ENCODE results near the gene CACNA1B. TPM values are rescaled to one million over a fixed set of nuclear protein-coding genes. Genes with fewer than 3 reads are reported as not detected.

Gene CACNA1B
- total and polyA plus RNA-seq, 4 donors = 0.01 to 0.20 (median 0.09) TPM; not detected in 1

- WGBS, 2 donors = 80 to 91% methylated on average over 7 of the region's 7 CpGs
- no peak for DNase-seq
- no peaks in the 10 kb centered on the region for H3K36me3 ChIP-seq (ENCODE audit: control insufficient read depth in 4 of 4, insufficient read depth in 4 of 4, low read length in 4 of 4)
These were observed 107.1 kb downstream of the CACNA1B start for GRCh38 chr9:137984520-137985257.

GRCh38 chr9:137985637-137986071 lies 108.1 kb downstream of the CACNA1B start:
- 94 to 97% methylated on average over 13 of the region's 13 CpGs for WGBS, 2 donors
- no peak for TF ChIP-seq CTCF (IDR thresholded peaks at IDR 0.05; ENCODE audit: control extremely low read depth, extremely low read depth)
- no peaks in the 10 kb centered on the region for H3K4me1 ChIP-seq (ENCODE audit: control insufficient read depth in 5 of 5, insufficient read depth in 5 of 5, low read length in 5 of 5)
- no peaks in the 10 kb centered on the region for H3K9me3 ChIP-seq (ENCODE audit: control insufficient read depth in 4 of 4, insufficient read depth in 3 of 4, low read length in 3 of 4)
- ATAC-seq (ENCODE audit: insufficient read depth, low FRiP score) (no peak), DNase-seq (no peak)
- no peak overlapping the region for H3K9ac ChIP-seq (ENCODE audit: insufficient read depth in 1 of 2, low read length in 2 of 2)
- H3K27ac ChIP-seq (ENCODE audit: low read depth in 1 of 2, low read length in 1 of 2) = no peak overlapping the region
- no peak overlapping the region for H3K4me3 ChIP-seq
- no peaks in the 10 kb centered on the region for H3K27me3 ChIP-seq (ENCODE audit: control insufficient read depth in 3 of 3, insufficient read depth in 3 of 3, low read length in 2 of 3)
- H3K36me3 ChIP-seq (ENCODE audit: control insufficient read depth in 4 of 4, insufficient read depth in 4 of 4, low read length in 4 of 4) = no peaks in the 10 kb centered on the region

More at GRCh38 chr9:137984520-137985257, 107.1 kb downstream of the CACNA1B start:
- no peak for ATAC-seq (ENCODE audit: insufficient read depth, low FRiP score)
- no peak overlapping the region for H3K9ac ChIP-seq (ENCODE audit: insufficient read depth in 1 of 2, low read length in 2 of 2)
- no peaks in the 10 kb centered on the region for H3K4me1 ChIP-seq (ENCODE audit: control insufficient read depth in 5 of 5, insufficient read depth in 5 of 5, low read length in 5 of 5)
- no peak overlapping the region for H3K27ac ChIP-seq (ENCODE audit: low read depth in 1 of 2, low read length in 1 of 2)
- no peak overlapping the region for H3K4me3 ChIP-seq
- no peaks in the 10 kb centered on the region for H3K9me3 ChIP-seq (ENCODE audit: control insufficient read depth in 4 of 4, insufficient read depth in 3 of 4, low read length in 3 of 4)
- no peak for TF ChIP-seq CTCF (IDR thresholded peaks at IDR 0.05; ENCODE audit: control extremely low read depth, extremely low read depth)
- H3K27me3 ChIP-seq (ENCODE audit: control insufficient read depth in 3 of 3, insufficient read depth in 3 of 3, low read length in 2 of 3) = no peaks in the 10 kb centered on the region

- 82 to 84% methylated on average over 22 of the region's 22 CpGs for WGBS, 2 donors
- Histone ChIP-seq H3K27me3 (ENCODE audit: control insufficient read depth in 3 of 3, insufficient read depth in 3 of 3, low read length in 2 of 3) (no peaks in the 10 kb centered on the region), H3K4me1 (ENCODE audit: control insufficient read depth in 5 of 5, insufficient read depth in 5 of 5, low read length in 5 of 5) (no peaks in the 10 kb centered on the region), H3K9me3 (ENCODE audit: control insufficient read depth in 4 of 4, insufficient read depth in 3 of 4, low read length in 3 of 4) (no peaks in the 10 kb centered on the region), H3K36me3 (ENCODE audit: control insufficient read depth in 4 of 4, insufficient read depth in 4 of 4, low read length in 4 of 4) (no peaks in the 10 kb centered on the region), H3K9ac (ENCODE audit: insufficient read depth in 1 of 2, low read length in 2 of 2) (no peak overlapping the region), H3K4me3 (no peak overlapping the region), H3K27ac (ENCODE audit: low read depth in 1 of 2, low read length in 1 of 2) (no peak overlapping the region)
- ATAC-seq (ENCODE audit: insufficient read depth, low FRiP score) (no peak), DNase-seq (no peak)
- TF ChIP-seq CTCF (IDR thresholded peaks at IDR 0.05; ENCODE audit: control extremely low read depth, extremely low read depth) = no peak
These were observed 108.9 kb downstream of the CACNA1B start for GRCh38 chr9:137986268-137987099.

Data from lung (tissue), 12 donors.